AG09319 (cell line): ENCODE data around the gene HIRA.
"Not testable (repeated sequence)": the region's sequence is repeated elsewhere in the genome, so short reads cannot be mapped to it uniquely, and the experiment has no call there.

Source experiments
- DNase-seq: peaks from one replicate; pipeline ENCODE4 v3.0.0-alpha.2; 2010; ENCODE audit warnings: low read depth; ENCODE audit errors: extremely low read depth
- CTCF ChIP-seq: IDR thresholded peaks from 2 replicates; pipeline ENCODE4 v1.5.1; 2011; ENCODE audit warnings: low read depth, mild to moderate bottlenecking, inconsistent platforms, low read length, moderate library complexity

The HIRA gene

GRCh38 chr22:19325296-19325948, 106.1 kb downstream of the HIRA start:
- TF ChIP-seq CTCF = no peak
- no peak for DNase-seq

- DNase-seq = not testable (repeated sequence)
These were observed 108.1 kb downstream of the HIRA start for GRCh38 chr22:19323420-19323819.

- DNase-seq = no peak
- TF ChIP-seq CTCF = no peak
These were observed 109.8 kb downstream of the HIRA start for GRCh38 chr22:19321757-19322156.

GRCh38 chr22:19320136-19320535, 111.4 kb downstream of the HIRA start:
- DNase-seq = not testable (repeated sequence)

DNA sequence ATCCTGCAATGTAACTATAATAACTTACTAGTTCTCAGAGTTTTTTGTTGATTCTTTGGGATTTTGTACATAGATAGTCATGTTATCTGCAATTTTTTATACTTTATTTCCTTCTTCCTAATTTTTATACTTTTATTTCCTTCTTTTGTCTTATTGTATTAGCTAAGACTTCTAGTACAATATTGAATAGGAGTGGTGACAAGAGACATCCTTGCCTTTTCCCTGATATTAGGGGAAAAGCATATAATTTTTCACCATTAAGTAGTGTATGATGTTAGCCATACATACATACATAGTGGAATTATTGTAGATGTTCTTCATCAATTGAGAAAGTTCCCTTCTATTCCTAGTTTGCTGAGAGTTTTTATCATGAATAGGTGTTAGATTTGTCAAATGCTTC, 112.3 kb downstream of the HIRA start:
- no peak for DNase-seq
- no peak for TF ChIP-seq CTCF

- DNase-seq = no peak
- no peak for TF ChIP-seq CTCF
These were observed 113.7 kb downstream of the HIRA start for GRCh38 chr22:19317865-19318264.

GRCh38 chr22:19307872-19308271, 123.7 kb downstream of the HIRA start:
- DNase-seq = no peak
- TF ChIP-seq CTCF = no peak

GRCh38 chr22:19306535-19306934, 125.0 kb downstream of the HIRA start:
- not testable (repeated sequence) for DNase-seq

DNA sequence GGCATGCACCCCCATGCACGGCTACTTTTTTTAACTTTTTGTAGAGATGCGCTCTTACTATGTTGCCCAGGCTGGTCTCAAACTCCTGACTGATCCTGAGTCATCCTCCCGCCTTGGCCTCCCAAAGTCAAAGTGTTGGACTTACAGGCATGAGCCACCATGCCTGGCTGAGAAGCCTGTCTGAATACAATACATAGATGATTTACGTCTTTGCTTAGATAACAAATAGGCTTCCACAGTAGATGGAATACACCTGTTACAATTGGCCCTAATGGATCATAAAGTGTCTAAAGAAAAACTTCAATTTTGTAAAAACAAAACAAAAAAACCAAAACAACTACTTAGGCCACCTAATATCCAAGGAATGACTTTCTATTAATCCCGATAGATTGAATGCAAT, 127.0 kb downstream of the HIRA start:
- TF ChIP-seq CTCF = no peak
- DNase-seq = no peak
